ENCODE results near the gene RADIL.

RADIL gene

DNA sequence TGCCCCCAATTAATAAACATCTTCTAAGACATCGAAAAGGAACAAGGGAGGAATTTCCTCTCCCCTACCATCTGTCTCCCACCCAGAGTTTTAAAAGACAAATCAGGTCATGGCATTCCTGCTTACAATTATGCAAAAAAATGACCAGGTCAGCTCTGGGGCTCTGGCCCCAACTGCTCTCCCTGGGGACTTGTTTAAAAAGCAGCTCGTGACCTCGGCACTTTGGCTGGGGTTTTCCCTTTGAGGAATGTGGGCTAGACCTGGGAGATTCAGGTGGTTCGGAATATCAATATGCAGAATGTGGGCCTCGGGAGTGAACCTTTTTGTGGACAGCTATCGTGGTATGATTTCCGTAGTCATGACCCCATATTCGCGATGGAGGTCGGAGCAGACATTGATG, 648 bp upstream of the RADIL start:
- DNase-seq = no peak

DNA sequence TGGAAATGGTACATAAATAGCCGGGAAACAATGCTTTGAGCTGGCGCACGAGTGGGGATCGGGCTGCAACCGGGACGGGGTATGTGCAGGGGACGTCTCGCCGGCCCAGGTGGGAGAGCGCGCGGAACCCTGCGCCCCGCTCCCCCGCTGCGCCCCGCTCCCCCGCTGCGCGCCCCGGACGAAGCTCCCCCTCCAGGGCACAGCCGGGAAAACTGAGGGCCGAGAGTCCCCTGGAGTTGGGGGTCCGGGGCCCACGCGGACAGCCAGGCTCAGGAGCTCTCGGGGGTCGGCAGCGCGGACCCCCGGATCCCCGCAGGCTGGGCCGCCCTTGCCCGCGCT, 514 bp downstream of the RADIL start:
- peak in 2 of 51 donors; percentile 25 to 42 for DNase-seq

DNA sequence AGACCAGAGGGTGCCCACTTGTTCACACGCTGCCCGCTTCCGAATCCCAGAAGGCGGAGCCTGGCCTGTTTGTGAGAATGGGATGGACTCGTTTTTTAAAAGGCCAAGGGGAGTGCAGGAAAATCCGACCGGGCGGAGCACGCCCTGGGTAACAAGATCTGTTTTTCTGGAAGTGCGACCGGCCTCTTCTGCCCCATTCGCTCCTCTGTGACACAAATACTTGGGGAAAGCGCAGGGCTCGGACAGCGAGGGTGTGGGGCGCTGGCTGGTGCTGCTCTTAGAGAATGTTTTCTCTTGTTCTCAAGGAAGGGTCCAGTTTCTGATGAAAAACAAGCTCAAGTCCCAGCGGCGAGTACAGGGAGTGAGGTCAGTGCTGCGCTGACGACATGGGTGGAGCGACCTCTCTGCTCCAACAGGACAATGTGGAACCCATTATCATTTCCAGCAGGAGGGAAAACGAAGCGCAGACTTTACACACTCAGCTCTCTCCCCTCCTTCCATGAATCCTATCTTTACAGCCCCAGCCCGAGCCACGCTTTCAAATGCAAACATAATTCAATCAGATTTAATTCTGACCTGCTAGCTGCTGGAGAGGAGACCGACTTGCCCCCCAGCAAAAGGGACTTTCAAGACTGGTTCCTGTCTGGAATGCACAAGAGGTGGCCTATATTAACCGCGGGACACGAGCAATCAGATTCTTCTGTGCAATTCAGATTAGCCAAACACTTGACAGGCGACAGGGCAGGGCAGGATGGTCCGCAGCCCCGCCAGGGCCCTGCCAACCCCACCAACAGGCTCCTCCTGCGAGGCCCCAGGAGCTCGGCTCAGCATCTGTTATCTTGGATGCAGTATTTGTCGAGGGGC, 1.1 kb downstream of the RADIL start:
- peak in 28 of 51 donors; percentile 21 to 78 (median 36) for DNase-seq

GRCh38 chr7:4880218-4880617, 3.3 kb downstream of the RADIL start:
- DNase-seq = peak in 1 of 51 donors; percentile 10

GRCh38 chr7:4879396-4880081, 4.0 kb downstream of the RADIL start:
- peak in 3 of 51 donors; percentile 14 to 22 (median 15) for DNase-seq

DNA sequence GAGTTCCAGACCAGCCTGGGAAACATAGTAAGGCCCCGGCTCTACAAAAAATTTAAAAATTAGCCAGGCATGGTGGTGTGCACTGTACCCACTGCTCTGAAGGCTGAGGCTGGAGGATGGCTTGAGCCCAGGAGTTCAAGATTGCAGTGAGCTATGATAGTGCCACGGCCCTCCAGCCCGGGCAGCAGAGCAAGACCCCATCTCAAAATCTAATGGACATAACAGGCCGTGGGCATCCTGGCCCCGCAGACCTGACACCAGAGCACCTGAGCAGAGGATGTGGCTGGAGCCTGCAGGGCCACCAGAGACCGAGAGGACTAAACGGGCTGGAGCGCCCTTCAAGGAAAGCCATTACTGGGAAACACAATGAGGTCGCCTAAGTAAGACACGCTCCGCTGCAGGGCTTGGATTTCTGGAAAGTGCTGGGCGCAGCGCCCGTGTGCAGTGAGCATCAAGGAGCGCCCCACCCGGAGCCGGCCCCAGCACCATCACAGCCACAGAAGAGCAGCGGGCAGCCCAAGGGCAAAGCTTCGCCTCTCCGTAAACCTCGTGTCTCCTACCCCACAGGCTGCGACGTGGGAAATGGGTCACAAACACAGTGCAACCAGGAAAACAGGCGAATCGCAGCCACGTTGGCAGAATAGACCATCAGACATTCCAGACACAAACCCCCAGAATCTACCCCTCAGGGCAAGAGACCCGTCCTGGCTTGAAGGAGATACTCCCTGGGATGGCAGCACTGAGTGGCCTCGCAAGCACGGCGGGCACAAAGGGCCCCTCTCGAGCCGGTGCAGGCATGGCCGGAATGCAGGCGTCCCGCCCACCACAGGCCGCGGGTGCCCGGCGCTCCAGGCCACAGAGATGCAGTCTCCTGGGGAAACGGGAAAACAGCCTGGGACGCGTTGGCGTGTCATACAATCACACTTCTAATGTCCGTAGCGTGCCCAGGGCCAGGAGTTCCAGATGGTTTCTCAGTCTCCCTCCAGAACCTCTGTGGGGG, 4.9 kb downstream of the RADIL start:
- peak in 3 of 51 donors; percentile 7 to 23 (median 19) for DNase-seq

- no peak for DNase-seq
These were observed 6.9 kb downstream of the RADIL start for GRCh38 chr7:4876586-4876985.

DNA sequence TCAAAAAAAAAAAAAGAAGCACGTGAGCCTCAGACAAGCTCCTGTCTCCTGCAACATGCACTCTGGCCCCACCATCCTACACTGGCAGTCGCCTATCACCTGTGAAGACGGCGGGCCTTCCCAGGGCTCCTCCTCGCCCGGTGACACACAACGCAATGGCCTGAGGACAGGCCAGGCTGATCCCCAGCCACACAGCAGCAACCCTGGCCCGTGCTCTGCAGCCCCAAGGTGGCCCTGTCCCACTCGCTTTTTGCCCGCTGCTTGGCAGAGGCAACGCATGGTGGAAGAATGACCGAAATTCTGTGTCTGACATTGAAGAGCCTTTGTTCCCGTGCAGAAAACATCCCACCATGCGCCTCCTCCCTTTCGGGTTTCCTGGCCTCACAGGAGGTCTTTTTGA, 8.1 kb downstream of the RADIL start:
- no peak for DNase-seq

DNA sequence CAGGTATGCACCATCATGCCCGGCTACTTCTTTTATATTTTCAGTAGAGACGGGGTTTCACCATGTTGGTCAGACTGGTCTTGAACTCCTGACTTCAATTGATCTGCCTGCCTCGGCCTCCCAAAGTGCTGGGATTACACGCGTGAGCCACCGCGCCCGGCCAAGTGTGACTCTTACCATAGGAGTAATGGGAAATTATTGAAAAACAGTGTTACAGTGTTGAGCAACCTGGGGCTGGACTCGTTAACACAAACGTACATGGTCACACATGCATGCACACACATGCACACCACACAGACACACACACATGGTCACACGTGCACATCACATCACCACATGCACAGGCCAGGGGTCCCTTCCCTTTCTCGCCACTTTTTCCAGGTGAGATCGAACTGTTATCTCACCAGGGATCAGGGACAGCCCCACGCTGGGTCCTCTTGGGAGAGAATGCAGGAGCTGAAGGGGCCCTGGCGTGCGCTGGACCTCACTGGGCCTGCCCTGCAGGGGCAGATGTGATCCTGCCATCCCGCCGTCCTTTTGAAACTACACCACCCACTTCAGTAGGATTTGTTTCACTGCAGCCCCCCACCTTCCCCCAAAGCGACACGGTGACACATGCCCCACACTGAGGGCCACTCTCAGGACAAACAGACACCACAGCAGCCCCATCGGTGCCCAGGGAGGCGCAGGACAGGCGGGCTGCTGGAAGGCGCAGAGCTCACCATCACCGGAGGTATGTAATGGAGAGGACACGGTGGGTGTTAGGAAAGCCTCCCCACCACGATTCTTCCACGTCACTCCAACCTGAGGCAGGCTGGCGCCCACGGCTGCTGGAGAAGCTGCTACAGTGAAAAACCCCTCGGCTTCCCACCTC, 10.2 kb downstream of the RADIL start:
- DNase-seq = no peak

DNA sequence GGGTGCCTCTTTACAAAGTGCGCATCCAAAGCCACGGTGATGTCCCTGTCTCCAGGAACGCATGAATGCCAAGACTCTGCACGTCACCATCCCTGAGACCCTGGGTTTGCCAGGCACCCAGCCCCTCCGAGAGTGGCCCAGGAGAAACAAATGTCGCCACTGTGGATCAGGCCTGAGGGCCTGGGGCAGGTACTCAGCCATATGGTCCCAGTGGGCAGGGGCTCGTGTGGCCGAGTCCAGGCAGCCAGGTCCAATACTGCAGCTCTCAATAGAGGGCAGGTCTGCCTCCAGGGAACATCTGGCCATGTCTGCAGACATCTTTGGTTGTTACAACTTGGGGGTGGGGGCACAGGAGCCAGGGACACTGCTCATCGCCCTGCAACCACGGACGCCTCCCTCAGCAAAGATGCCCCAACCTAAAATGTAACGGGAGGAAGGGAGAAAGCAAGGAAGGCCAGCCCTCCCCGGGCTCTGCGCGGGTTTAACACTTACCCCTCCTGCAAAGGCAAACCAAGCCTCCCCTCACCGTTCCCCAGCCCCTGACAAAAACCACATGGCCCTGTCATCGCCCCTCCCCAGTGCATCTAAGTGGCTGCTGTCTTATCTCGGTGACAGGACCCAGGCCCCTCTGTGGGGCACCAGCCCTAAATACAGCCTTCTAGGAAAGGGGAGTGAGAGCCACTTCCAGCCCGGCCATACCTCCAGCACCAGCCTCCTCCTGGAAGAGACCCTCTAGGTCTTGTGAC, 11.4 kb downstream of the RADIL start:
- DNase-seq = no peak

- DNase-seq = no peak
These were observed 12.3 kb downstream of the RADIL start for GRCh38 chr7:4871056-4871680.

- DNase-seq = no peak
These were observed 15.0 kb downstream of the RADIL start for GRCh38 chr7:4868493-4868892.

- no peak for DNase-seq
These were observed 16.7 kb downstream of the RADIL start for GRCh38 chr7:4866528-4867496.

GRCh38 chr7:4862156-4862555, 21.4 kb downstream of the RADIL start:
- no peak for DNase-seq

DNA sequence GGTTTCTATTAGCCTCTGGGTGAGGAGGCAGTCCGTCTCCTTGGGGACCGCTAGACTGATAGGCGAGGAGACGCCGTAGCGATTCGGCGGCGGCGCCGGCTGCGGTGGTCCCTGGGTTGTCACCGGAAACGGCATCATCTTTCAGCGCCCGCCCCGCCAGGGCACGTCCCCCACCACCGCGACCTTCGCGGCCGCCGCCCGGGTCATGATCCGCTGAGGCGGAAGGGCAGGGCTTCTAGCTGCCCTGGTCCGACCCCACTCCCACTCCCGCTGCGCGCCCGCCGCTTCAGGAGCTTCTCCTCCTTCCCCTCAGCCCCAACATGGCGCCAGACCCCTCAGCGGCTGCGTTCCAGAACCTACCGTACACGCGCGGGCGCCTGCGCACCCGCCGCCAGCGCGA, 21.8 kb downstream of the RADIL start, which contains the start of gene PAPOLB:
TSS of gene PAPOLB (minus strand) at position 358 of the 400 bp plus-strand sequence. CDS start at position 138, 220 bp downstream.
- no peak for DNase-seq

- no peak for DNase-seq
These were observed 22.3 kb downstream of the RADIL start for GRCh38 chr7:4861227-4861626.

GRCh38 chr7:4857189-4857588, 26.3 kb downstream of the RADIL start:
- no peak for DNase-seq

Measured in hypothalamus (tissue), 51 donors.